HUES48 (cell line): Measurements from ENCODE around the gene PTPN14.

ENCODE experiments used
- H3K27ac ChIP-seq: one replicate; pipeline ENCODE4 v1.7.0; 2013; ENCODE audit warnings: low read depth, low read length, inconsistent platforms
- H3K27me3 ChIP-seq: 2 replicates; pipeline ENCODE4 v1.6.1; 2013; ENCODE audit warnings: mild to moderate bottlenecking, low read length; ENCODE audit not compliant: control insufficient read depth, insufficient read depth
- H3K36me3 ChIP-seq: 2 replicates; pipeline ENCODE4 v1.6.1; 2013; ENCODE audit warnings: low read length; ENCODE audit not compliant: control insufficient read depth, insufficient read depth
- H3K4me1 ChIP-seq: 2 replicates; pipeline ENCODE4 v1.6.1; 2013; ENCODE audit warnings: mild to moderate bottlenecking, low read length; ENCODE audit not compliant: control insufficient read depth, insufficient read depth
- H3K4me3 ChIP-seq: 2 replicates; pipeline ENCODE4 v1.5.1; 2013; ENCODE audit warnings: mild to moderate bottlenecking, low read depth, low read length
- H3K9ac ChIP-seq: 2 replicates; pipeline ENCODE4 v1.6.1; 2013; ENCODE audit warnings: mild to moderate bottlenecking, low read depth, low read length, moderate library complexity
- H3K9me3 ChIP-seq: 2 replicates; pipeline ENCODE4 v1.6.1; 2013; ENCODE audit warnings: low read length; ENCODE audit not compliant: control insufficient read depth, insufficient read depth

Gene PTPN14

DNA sequence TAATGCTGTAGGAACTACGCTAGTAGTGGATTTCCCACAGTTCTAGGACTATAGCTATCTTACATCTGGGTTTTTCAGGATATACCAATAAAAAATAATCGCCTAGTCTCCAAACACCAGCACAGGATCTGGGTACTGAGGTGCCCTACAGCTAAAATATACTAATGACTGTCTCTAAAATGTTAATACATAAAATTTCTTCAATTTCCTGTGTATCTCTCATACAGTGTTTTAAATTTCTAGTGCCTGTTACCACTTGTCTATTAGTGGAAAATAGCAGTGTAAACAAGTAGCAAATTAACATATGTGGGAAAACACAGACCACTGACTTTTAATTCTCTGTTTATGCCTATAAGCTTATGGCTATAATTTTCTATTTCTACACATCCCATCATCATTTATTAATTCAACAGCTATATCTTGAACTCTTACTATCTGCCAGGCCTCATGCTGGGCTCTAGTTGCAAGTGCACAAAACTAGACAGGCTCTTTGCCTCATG is 16.1 kb upstream of the PTPN14 start:
- H3K27ac ChIP-seq = no peak overlapping the region
- no peak overlapping the region for H3K9ac ChIP-seq

DNA sequence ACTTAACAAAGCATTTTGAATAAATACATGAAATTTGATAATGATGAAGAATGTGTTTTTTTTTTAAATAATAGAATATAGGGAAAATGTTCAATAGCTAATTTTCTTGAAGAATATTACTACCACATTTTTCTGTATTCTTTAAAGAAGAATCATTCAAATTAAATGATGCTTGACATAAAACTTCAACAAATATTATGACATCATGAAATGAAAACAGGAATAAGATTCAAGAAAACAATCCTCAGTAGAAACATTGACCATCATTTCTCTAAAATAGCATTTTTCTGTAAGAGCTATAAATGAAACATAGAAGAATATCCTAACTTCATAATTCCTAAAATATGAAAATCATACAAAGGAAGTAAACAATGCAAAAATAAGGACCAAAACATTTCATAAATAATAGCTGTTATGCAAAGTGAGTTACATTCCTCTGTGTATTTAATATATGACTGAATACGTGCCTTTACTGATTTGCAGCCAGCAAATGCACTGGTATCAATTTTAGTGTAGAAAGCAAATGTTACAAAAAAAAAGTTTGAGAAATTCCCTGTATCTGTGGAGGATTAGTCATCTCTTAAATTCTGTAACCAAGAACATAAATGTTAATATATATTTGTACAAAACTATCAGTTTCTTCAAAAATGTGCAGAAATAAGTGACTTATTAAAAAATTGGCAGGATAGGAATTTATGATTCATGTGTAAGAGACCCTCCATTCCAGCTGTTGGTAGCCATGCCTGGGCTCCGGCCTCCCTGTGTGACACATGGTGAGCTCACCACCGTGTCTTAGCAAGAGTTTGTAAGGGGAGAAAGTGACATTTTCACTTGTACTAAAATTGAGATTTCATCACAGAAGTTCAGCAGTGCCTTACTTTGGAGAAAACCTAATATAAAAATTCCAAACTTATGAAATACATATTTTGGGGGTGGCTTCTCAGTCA is 15.0 kb upstream of the PTPN14 start:
- Histone ChIP-seq H3K27ac (no peak overlapping the region), H3K9ac (no peak overlapping the region), H3K4me3 (no peak overlapping the region), H3K27me3 (no peaks in the 10 kb centered on the region), H3K4me1 (no peaks in the 10 kb centered on the region), H3K9me3 (no peaks in the 10 kb centered on the region), H3K36me3 (no peaks in the 10 kb centered on the region)

More for the DNA sequence above, 16.1 kb upstream of the PTPN14 start:
- Histone ChIP-seq H3K4me1 (no peaks in the 10 kb centered on the region), H3K36me3 (no peaks in the 10 kb centered on the region), H3K9me3 (no peaks in the 10 kb centered on the region), H3K27me3 (no peaks in the 10 kb centered on the region), H3K4me3 (no peak overlapping the region)

DNA sequence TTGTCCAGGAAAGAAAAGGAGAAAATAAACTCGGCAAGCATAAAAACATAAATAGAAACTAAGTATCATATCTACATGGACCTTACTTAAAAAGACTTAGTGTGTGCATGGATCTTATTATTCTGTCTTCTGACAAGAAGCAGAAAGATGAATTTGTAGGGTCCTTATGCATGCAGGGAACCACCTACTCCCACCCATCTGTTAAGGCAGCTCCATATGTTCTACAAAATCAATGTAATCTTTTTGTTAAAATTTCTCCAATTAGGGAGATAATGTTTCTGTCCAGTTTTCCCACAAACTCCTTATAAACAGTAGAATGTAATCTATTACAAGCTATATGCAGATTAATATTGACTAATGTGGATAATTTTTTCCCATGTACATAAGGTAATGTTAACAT is 13.9 kb upstream of the PTPN14 start:
- Histone ChIP-seq H3K9me3 (no peaks in the 10 kb centered on the region), H3K27ac (no peak overlapping the region), H3K36me3 (no peaks in the 10 kb centered on the region), H3K4me1 (no peaks in the 10 kb centered on the region), H3K9ac (no peak overlapping the region), H3K4me3 (no peak overlapping the region), H3K27me3 (no peaks in the 10 kb centered on the region)

DNA sequence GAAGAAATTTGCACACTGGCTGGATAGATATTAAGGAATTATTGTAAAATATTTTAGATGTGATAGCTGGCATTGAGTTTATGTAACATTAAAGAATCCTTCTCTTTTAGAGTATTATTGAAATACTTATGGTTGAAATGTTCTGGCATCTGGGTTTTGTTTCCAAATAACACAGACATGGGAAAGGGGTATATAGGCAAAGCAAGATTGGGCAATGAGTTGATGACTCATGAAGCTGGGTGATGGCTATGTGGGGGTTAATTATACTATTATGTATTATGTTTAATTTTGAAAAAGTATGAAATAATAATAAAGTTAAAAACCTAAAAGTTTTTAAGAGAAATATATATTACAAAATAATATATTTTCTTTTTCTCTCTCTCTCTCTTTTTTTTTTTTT is 12.5 kb upstream of the PTPN14 start:
- Histone ChIP-seq H3K36me3 (no peaks in the 10 kb centered on the region), H3K27ac (no peak overlapping the region), H3K27me3 (no peaks in the 10 kb centered on the region), H3K9me3 (no peaks in the 10 kb centered on the region), H3K9ac (no peak overlapping the region), H3K4me1 (no peaks in the 10 kb centered on the region), H3K4me3 (no peak overlapping the region)

DNA sequence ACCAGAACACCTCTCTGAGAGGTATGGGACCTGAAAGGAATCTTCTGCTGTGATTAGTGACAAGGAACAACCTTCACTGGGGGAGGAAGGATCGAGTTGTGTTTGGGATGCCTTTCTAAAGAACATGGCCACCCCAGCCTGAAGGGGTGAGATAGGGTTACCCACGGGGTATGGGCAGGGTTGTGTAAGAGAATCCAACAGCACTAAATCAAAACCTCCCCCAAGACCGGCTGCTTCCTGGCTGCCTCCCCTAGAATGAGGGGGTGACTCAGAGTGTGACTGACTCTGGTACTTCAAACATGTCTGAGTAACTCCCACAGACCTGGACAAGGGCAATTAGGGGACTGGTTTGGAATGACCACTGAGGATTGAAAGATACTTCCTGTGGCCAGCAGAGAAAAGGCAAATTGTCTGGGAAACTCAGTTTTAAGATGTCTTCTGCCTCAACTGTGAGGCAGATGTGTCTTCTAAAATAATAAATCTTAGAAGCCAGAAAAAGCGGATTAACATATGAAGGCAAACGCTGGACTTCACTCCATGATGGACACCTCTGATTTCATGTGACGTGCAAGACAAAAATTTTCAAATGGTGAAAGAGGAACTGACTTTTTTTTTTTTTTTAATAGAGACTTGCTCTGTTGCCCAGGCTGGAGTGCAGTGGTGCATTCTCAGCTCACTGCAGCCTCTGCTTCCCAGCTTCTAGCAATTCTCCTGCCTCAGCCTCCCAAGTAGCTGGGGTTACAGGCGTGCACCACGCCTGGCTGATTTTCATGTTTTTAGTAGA is 6.7 kb upstream of the PTPN14 start:
- Histone ChIP-seq H3K36me3 (no peaks in the 10 kb centered on the region), H3K9ac (no peak overlapping the region), H3K9me3 (no peaks in the 10 kb centered on the region), H3K4me1 (peaks cover 5% of the 10 kb centered on the region; the same call in 1 of the 2 replicates), H3K27ac (no peak overlapping the region), H3K4me3 (no peak overlapping the region), H3K27me3 (no peaks in the 10 kb centered on the region)

DNA sequence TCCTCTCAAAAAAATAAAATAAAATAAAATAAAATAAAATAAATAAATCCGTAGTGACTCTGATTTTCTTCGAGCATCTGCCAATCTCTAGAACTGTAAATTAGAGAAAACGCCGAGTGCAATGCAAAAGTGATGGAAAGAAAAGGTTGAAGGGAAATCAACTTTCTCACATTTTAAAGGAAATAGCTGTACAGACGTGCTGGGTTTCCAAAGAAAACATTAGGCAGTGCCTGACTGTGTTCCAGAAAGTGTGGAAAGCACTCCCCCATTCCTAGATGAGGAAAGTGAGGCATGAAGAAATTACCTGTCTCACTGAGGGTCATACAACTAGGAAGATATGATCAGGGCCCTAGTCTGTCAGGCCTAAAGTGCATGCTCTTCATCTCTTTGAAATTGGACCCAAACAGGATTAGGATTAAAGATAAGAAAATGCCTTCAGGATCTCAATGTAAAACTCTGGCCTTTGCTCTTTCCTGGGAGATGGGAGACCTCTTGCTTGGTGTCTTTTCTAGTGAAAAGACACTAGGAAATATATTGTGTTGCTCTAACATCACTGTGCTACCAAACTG is 1.8 kb upstream of the PTPN14 start:
- no peak overlapping the region for H3K9ac ChIP-seq
- no peaks in the 10 kb centered on the region for H3K27me3 ChIP-seq
- H3K9me3 ChIP-seq = no peaks in the 10 kb centered on the region
- H3K4me3 ChIP-seq = no peak overlapping the region
- peaks cover 21% of the 10 kb centered on the region for H3K4me1 ChIP-seq
- H3K27ac ChIP-seq = no peak overlapping the region
- no peaks in the 10 kb centered on the region for H3K36me3 ChIP-seq

DNA sequence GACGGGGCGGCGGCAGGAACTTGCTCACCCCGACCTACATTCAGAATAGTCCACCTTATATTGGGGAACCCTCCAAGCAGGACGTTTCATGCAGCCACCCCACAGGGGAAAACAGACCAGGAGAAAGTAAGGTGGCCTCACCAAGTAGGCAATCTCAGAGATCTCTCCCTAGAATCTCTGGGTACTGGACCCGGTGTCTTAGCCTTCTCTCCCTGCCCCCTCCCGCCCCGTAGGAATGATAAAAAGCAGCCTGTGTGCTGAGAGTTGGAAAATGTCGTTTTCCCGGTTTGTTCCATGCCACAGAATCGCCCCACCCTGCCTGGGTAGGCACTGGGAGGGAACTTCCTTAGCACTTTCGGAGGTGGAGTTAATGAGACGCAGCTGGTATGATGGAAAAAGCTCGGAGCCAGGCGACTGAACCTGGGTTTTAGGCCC is 789 bp upstream of the PTPN14 start:
- Histone ChIP-seq H3K9ac (peak overlapping the region; percentile 96), H3K4me1 (peaks cover 32% of the 10 kb centered on the region), H3K4me3 (peak overlapping the region; percentile 97), H3K9me3 (no peaks in the 10 kb centered on the region), H3K27me3 (no peaks in the 10 kb centered on the region), H3K27ac (peak overlapping the region; percentile 99), H3K36me3 (no peaks in the 10 kb centered on the region)

DNA sequence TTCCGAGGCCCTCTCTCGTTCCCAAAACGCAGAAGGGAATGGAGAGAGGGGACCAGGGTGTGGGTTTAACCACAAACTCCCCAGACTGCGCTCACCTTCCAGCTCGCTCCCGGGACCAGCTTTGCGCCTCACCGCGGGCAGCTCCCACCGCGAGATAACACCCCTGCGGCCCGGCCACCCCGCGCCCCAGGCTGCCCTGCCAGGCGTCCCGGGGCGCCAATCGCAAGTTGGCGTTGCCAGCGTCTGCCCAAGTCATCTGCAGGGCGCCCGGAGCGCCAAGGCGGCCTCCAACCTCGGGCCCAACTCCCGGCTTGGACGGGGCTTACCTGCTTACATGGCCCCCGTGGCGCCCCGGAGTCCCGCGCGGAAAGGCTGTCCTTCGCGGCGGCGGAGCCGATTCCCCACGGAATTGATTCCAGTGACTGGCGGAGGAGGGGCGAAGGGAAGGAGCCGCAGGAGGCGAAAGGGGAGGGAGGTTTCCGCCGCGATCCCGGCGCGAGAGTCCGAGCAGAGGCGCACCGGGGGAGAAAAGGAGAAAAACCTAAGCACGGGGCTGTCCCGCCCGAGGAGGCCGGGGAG is 456 bp downstream of the PTPN14 start:
- 0 out of 2 replicates have a peak, but pooled peaks cover under 1% of the 10 kb centered on the region for H3K36me3 ChIP-seq
- no peaks in the 10 kb centered on the region for H3K27me3 ChIP-seq
- peak overlapping the region; percentile 97 for H3K4me3 ChIP-seq
- peaks cover 33% of the 10 kb centered on the region for H3K4me1 ChIP-seq
- H3K27ac ChIP-seq = peak overlapping the region; percentile 99
- H3K9me3 ChIP-seq = no peaks in the 10 kb centered on the region
- peak overlapping the region; percentile 96 for H3K9ac ChIP-seq

DNA sequence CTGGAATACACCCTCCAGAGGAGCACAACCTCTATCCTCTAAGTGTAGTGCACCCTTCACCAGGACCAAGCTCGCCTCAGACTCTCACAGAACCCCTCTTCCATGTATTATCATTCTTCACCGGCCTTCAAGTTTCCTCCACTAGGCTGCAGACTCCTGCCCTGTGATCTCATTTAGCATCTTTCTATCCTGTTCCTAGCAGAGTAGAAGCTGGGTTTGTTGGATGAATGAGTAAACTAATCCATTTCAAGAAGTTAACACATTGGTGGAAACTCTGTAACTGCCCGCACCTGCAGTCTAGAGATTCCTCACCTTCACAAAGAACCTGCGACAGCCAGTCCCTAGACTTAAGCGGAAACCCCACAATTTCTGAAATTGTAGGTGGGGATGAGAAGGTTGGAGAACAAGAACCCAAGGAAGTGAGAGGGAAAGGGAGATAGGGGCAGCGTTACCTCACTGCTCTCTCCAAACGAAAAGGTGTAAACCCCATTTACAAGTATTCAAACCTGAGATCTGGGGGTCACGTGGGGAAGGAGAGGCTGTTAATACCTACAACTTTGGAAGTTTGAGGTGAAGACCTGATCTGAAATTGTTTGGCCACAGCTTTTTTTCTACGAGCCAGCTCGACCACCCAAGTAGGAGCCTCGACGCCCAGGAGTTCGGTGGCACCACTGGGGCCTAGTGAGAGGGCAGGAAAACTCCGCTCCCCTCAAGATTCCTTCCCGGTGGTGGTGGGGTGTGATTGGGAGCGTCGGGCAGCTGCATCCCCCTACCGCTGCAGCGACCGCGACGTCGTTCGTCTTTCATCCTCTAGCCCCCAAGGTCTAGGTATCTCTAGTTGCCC is 1.2 kb downstream of the PTPN14 start:
- Histone ChIP-seq H3K27ac (peak overlapping the region; percentile 99), H3K4me1 (peaks cover 33% of the 10 kb centered on the region), H3K4me3 (peak overlapping the region; percentile 97), H3K36me3 (0 out of 2 replicates have a peak, but pooled peaks cover 3% of the 10 kb centered on the region), H3K9me3 (no peaks in the 10 kb centered on the region), H3K9ac (peak overlapping the region; percentile 96), H3K27me3 (no peaks in the 10 kb centered on the region)

DNA sequence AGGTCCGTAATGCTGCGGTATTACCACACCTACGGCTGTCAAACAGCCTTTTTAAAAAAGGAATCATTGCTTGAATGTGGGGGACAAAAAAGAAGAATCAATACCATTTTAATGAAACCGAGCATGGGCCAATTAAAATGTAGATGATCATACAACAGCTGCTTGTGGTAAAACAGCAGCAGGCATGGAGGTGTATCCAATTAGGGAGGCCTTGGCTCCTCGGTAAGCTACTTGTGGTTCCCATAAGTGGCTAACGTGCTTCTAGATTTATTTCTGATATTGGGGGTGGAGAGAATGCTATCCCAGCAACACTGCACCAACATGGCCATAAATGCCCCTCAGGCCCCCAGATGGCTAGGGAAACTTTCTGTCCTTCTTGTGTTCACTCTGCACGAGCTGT is 1.8 kb downstream of the PTPN14 start:
- Histone ChIP-seq H3K4me3 (peak overlapping the region; percentile 97), H3K9me3 (no peaks in the 10 kb centered on the region), H3K9ac (no peak overlapping the region), H3K27ac (no peak overlapping the region), H3K4me1 (peaks cover 33% of the 10 kb centered on the region), H3K36me3 (0 out of 2 replicates have a peak, but pooled peaks cover 3% of the 10 kb centered on the region), H3K27me3 (no peaks in the 10 kb centered on the region)
